Measurements from ENCODE around the gene UPK2.
"Not testable (repeated sequence)": the region's sequence is repeated elsewhere in the genome, so short reads cannot be mapped to it uniquely, and the experiment has no call there.

Gene UPK2

DNA sequence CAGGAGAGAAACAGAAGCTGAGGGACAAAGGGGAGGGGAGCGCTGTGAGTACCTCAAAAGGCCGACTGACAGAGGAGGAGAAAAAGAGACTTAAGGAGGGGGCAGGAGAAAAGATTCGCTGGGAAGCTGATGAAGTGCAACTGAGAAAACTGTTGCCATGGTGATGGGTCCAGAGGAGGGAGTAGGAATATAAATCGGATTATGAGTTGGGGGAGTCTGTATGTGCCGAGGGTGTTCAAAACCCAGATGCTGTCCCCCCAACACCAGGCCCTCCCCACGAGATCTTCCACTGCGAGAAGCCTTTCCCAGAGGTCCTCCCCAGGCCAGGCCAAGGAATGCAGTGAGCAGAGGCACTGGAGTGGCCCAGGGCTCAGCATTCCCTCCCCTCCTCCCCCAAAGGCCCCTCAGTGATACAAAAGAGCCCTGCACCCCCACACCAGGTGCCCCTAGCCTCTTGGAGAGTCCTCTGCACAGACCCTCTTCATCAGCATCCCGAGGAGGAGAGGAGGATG lies 16.6 kb upstream of the UPK2 start:
- no peak for DNase-seq (ENCODE audit: low read depth)
- TF ChIP-seq CTCF (conservative IDR thresholded peaks at IDR 0.05; ENCODE audit: control insufficient read depth, insufficient read depth, low read depth, low read length) = no peak
- no peak overlapping the region for H3K4me3 ChIP-seq (ENCODE audit: control insufficient read depth, low read depth, low read length)

GRCh38 chr11:118939953-118940598 lies 16.0 kb upstream of the UPK2 start:
- no peak for DNase-seq (ENCODE audit: low read depth)
- no peak overlapping the region for H3K4me3 ChIP-seq (ENCODE audit: control insufficient read depth, low read depth, low read length)
- no peak for TF ChIP-seq CTCF (conservative IDR thresholded peaks at IDR 0.05; ENCODE audit: control insufficient read depth, insufficient read depth, low read depth, low read length)

- DNase-seq (ENCODE audit: low read depth) = no peak
- no peak for TF ChIP-seq CTCF (conservative IDR thresholded peaks at IDR 0.05; ENCODE audit: control insufficient read depth, insufficient read depth, low read depth, low read length)
- H3K4me3 ChIP-seq (ENCODE audit: control insufficient read depth, low read depth, low read length) = no peak overlapping the region
Measured at GRCh38 chr11:118947091-118947490, 9.0 kb upstream of the UPK2 start.

- TF ChIP-seq CTCF (conservative IDR thresholded peaks at IDR 0.05; ENCODE audit: control insufficient read depth, insufficient read depth, low read depth, low read length) = no peak
- no peak for DNase-seq (ENCODE audit: low read depth)
- no peak overlapping the region for H3K4me3 ChIP-seq (ENCODE audit: control insufficient read depth, low read depth, low read length)
Measured at GRCh38 chr11:118948000-118948399, 8.1 kb upstream of the UPK2 start.

- TF ChIP-seq CTCF (conservative IDR thresholded peaks at IDR 0.05; ENCODE audit: control insufficient read depth, insufficient read depth, low read depth, low read length) = no peak
- no peak for DNase-seq (ENCODE audit: low read depth)
- H3K4me3 ChIP-seq (ENCODE audit: control insufficient read depth, low read depth, low read length) = no peak overlapping the region
Measured at GRCh38 chr11:118953265-118953664, 2.8 kb upstream of the UPK2 start.

- DNase-seq (ENCODE audit: low read depth); H3K4me3 ChIP-seq (ENCODE audit: control insufficient read depth, low read depth, low read length): not testable (repeated sequence)
Measured at GRCh38 chr11:118953976-118954375, 2.1 kb upstream of the UPK2 start.

- H3K4me3 ChIP-seq (ENCODE audit: control insufficient read depth, low read depth, low read length) = no peak overlapping the region
- no peak for DNase-seq (ENCODE audit: low read depth)
- TF ChIP-seq CTCF (conservative IDR thresholded peaks at IDR 0.05; ENCODE audit: control insufficient read depth, insufficient read depth, low read depth, low read length) = no peak
Measured at GRCh38 chr11:118956847-118957469, 860 bp downstream of the UPK2 start.

All from fibroblast of mammary gland (primary cell).